ENCODE data around the gene SCAPER. TPM values are rescaled to one million over a fixed set of nuclear protein-coding genes. Genes with fewer than 3 reads are reported as not detected.
"Not testable (repeated sequence)": the region's sequence is repeated elsewhere in the genome, so short reads cannot be mapped to it uniquely, and the experiment has no call there.

The SCAPER gene
- total RNA-seq, 1 donor: 8.3 TPM

DNA sequence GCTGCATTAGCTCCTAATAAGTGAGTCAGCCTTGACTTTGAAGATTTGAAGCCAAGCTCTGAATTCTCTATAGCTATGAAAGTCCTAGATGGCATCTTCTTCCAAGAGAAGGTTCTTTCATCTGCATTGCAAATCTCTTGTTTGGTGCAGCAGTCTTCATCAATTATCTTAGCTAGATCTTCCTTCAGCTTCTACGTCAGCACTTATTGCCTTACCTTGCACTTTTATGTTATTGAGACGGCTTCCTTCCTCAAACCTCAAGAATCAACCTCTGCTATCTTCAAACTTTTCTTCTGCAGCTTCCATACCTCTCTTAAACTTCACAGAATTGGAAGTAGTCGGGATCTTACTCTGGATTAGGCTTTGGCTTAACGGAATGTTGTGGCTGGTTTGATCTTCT lies 167.6 kb downstream of the SCAPER start:
- H3K79me2 ChIP-seq (ENCODE audit: insufficient read depth, low read length): no peaks in the 10 kb centered on the region
- no peaks in the 10 kb centered on the region for H4K20me1 ChIP-seq (ENCODE audit: insufficient read depth, low read length)
- H2AFZ ChIP-seq (ENCODE audit: low read length): no peak overlapping the region
- no peak overlapping the region for H3K27ac ChIP-seq (ENCODE audit: low read depth, low read length)
- TF ChIP-seq, protein P1, sequence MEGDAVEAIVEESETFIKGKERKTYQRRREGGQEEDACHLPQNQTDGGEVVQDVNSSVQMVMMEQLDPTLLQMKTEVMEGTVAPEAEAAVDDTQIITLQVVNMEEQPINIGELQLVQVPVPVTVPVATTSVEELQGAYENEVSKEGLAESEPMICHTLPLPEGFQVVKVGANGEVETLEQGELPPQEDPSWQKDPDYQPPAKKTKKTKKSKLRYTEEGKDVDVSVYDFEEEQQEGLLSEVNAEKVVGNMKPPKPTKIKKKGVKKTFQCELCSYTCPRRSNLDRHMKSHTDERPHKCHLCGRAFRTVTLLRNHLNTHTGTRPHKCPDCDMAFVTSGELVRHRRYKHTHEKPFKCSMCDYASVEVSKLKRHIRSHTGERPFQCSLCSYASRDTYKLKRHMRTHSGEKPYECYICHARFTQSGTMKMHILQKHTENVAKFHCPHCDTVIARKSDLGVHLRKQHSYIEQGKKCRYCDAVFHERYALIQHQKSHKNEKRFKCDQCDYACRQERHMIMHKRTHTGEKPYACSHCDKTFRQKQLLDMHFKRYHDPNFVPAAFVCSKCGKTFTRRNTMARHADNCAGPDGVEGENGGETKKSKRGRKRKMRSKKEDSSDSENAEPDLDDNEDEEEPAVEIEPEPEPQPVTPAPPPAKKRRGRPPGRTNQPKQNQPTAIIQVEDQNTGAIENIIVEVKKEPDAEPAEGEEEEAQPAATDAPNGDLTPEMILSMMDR (IDR thresholded peaks at IDR 0.05; ENCODE audit: extremely low read depth, low read depth, low read length): no peak
- H3K27me3 ChIP-seq (ENCODE audit: insufficient read depth, low read length): no peaks in the 10 kb centered on the region
- DNase-seq (ENCODE audit: insufficient read length, low spot score, missing footprints): no peak
- H3K4me2 ChIP-seq (ENCODE audit: insufficient read depth, low read length): no peak overlapping the region
- no peaks in the 10 kb centered on the region for H3K4me1 ChIP-seq (ENCODE audit: insufficient read depth, low read length)
- H3K9me3 ChIP-seq (ENCODE audit: low read depth, low read length): no peaks in the 10 kb centered on the region
- H3K4me3 ChIP-seq (ENCODE audit: insufficient read depth, low read length): no peak overlapping the region
- no peaks in the 10 kb centered on the region for H3K36me3 ChIP-seq (ENCODE audit: insufficient read depth, low read length)

DNA sequence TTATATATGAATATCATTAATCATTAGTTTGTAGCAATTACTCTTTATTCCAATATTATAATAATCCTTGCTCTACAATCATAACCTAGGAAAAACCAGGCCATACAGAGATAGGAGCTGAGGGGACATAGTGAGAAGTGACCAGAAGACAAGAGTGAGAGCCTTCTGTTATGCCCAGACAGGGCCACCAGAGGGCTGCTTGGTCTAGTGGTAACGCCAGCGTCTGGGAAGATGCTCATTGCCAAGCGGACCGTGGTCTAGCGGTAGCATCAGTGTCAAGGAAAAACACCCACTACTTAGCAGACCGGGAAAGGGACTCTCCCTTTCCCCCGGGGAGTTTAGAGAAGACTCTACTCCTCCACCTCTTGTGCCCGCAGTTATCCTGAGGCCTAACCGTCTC lies 172.8 kb downstream of the SCAPER start:
- not testable (repeated sequence) for H3K27ac ChIP-seq (ENCODE audit: low read depth, low read length); H3K79me2 ChIP-seq (ENCODE audit: insufficient read depth, low read length); H2AFZ ChIP-seq (ENCODE audit: low read length); H3K36me3 ChIP-seq (ENCODE audit: insufficient read depth, low read length); H3K4me3 ChIP-seq (ENCODE audit: insufficient read depth, low read length); H4K20me1 ChIP-seq (ENCODE audit: insufficient read depth, low read length); H3K4me1 ChIP-seq (ENCODE audit: insufficient read depth, low read length); DNase-seq (ENCODE audit: insufficient read length, low spot score, missing footprints); H3K4me2 ChIP-seq (ENCODE audit: insufficient read depth, low read length); H3K27me3 ChIP-seq (ENCODE audit: insufficient read depth, low read length); H3K9me3 ChIP-seq (ENCODE audit: low read depth, low read length)

DNA sequence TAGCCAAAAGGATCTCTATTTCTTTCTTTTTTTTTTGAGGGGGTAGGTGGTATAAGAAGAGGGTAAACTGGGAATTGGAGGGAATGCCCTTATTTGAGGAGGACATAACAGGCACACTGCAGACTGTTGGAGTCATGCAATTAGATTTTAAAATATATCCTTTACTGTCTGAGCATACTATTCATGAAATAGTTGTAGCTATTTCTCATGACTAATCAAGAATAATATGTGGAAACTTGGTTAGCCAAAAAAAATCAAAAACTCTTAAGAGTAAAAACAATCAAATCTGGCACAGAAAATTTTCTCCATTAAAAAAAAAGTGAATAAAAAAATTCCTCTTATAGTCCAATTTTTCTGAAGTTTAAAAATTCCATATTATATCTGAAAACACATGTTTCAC lies 174.9 kb downstream of the SCAPER start:
- Histone ChIP-seq H3K27ac (ENCODE audit: low read depth, low read length) (no peak overlapping the region), H3K9me3 (ENCODE audit: low read depth, low read length) (no peaks in the 10 kb centered on the region), H3K4me2 (ENCODE audit: insufficient read depth, low read length) (no peak overlapping the region), H3K36me3 (ENCODE audit: insufficient read depth, low read length) (no peaks in the 10 kb centered on the region), H4K20me1 (ENCODE audit: insufficient read depth, low read length) (no peaks in the 10 kb centered on the region), H3K79me2 (ENCODE audit: insufficient read depth, low read length) (no peaks in the 10 kb centered on the region), H3K4me3 (ENCODE audit: insufficient read depth, low read length) (no peak overlapping the region), H3K27me3 (ENCODE audit: insufficient read depth, low read length) (no peaks in the 10 kb centered on the region), H2AFZ (ENCODE audit: low read length) (no peak overlapping the region), H3K4me1 (ENCODE audit: insufficient read depth, low read length) (peaks cover 2% of the 10 kb centered on the region)
- TF ChIP-seq, protein P1 (IDR thresholded peaks at IDR 0.05; ENCODE audit: extremely low read depth, low read depth, low read length): no peak
- no peak for DNase-seq (ENCODE audit: insufficient read length, low spot score, missing footprints)

DNA sequence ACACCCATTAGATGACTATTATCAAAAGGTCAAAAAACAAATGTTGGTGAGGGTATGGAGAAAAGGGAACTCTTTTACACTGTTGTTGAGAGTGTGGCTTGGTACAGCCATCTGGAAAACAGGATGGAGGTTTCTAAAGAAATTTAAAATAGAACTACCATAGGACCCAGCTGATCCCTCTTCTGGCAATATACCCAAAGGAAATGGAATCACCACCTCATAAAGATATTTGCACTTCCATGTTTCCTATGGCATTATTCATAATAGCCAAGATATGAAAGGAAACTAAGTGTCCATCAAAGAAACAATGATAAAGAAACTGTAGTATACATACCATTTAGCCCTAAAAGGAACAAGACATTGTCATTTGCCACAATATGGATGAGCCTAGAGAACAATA lies 186.3 kb downstream of the SCAPER start:
- Histone ChIP-seq H2AFZ (ENCODE audit: low read length) (no peak overlapping the region), H3K27ac (ENCODE audit: low read depth, low read length) (no peak overlapping the region), H3K4me3 (ENCODE audit: insufficient read depth, low read length) (no peak overlapping the region), H4K20me1 (ENCODE audit: insufficient read depth, low read length) (no peaks in the 10 kb centered on the region), H3K4me1 (ENCODE audit: insufficient read depth, low read length) (no peaks in the 10 kb centered on the region), H3K4me2 (ENCODE audit: insufficient read depth, low read length) (no peak overlapping the region), H3K9me3 (ENCODE audit: low read depth, low read length) (no peaks in the 10 kb centered on the region), H3K36me3 (ENCODE audit: insufficient read depth, low read length) (no peaks in the 10 kb centered on the region), H3K27me3 (ENCODE audit: insufficient read depth, low read length) (no peaks in the 10 kb centered on the region), H3K79me2 (ENCODE audit: insufficient read depth, low read length) (no peaks in the 10 kb centered on the region)
- TF ChIP-seq, protein P1 (IDR thresholded peaks at IDR 0.05; ENCODE audit: extremely low read depth, low read depth, low read length): no peak
- DNase-seq (ENCODE audit: insufficient read length, low spot score, missing footprints): no peak
